Activated CD8-positive, alpha-beta memory T cell treated with anti-CD3 and anti-CD28 coated beads, Interleukin-2, amount 50 U/mL, for 4 hours (primary cell): Measurements from ENCODE around the gene PIK3R1.
"Not testable (repeated sequence)": the region's sequence is repeated elsewhere in the genome, so short reads cannot be mapped to it uniquely, and the experiment has no call there.

ENCODE experiments used
- DNase-seq: peaks from one replicate; pipeline ENCODE4 v3.0.0-alpha.2; 2020

The PIK3R1 gene

GRCh38 chr5:68194386-68194785, 21.2 kb upstream of the PIK3R1 start:
- DNase-seq = no peak

DNA sequence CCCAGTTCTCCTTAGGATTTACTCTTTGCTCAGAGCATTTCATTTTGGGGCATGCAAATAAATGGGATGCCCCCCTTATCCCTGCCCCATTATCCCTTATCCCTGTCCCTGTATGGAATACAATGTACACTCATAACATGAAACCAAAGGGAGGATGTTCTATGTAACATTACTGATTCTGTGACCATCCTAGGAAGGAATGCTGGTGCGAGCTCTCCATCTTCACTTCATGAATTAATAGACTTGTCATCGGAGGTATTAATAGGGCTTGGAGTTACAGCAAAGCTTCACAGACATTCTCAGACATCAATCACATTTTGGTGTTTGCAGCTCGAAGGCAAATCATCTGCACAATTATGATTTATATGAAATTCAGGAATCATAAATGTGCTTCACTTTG, 20.4 kb upstream of the PIK3R1 start:
- DNase-seq = no peak

- no peak for DNase-seq
Observed at GRCh38 chr5:68196876-68197275, 18.7 kb upstream of the PIK3R1 start.

DNA sequence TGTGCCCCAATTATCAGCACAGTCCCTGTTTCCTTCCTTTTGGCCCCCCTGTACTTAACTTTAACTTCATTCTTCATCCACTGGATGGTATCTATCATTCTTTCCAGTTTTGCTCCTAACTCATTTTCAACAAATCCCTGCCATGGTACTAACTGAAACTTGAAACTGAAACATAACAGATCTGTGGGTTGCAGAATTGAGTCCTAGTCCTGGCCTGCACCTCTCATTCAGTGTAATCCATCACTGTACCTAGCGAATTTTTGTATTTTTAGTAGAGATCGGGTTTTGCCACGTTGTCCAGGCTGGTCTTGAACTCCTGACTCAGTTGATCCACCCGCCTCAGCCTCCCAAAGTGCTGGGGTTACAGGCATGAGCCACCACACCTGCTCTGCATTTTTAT, 15.3 kb upstream of the PIK3R1 start:
- no peak for DNase-seq

DNA sequence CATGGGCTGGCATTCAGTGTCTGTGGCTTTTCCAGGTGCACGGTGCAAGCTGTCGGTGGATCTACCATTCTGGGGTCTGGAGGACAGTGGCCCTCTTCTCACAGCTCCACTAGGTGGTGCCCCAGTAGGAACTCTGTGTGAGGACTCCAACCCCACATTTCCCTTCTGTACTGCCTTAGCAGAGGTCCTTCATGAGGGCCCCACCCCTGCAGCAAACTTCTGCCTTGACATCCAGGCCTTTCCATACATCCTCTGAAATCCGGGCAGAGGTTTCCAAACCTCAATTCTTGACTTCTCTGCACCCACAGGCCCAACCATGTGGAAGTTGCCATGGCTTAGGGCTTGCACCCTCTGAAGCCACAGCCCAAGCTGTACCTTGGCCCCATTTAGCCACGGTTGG, 4.9 kb upstream of the PIK3R1 start:
- not testable (repeated sequence) for DNase-seq

DNA sequence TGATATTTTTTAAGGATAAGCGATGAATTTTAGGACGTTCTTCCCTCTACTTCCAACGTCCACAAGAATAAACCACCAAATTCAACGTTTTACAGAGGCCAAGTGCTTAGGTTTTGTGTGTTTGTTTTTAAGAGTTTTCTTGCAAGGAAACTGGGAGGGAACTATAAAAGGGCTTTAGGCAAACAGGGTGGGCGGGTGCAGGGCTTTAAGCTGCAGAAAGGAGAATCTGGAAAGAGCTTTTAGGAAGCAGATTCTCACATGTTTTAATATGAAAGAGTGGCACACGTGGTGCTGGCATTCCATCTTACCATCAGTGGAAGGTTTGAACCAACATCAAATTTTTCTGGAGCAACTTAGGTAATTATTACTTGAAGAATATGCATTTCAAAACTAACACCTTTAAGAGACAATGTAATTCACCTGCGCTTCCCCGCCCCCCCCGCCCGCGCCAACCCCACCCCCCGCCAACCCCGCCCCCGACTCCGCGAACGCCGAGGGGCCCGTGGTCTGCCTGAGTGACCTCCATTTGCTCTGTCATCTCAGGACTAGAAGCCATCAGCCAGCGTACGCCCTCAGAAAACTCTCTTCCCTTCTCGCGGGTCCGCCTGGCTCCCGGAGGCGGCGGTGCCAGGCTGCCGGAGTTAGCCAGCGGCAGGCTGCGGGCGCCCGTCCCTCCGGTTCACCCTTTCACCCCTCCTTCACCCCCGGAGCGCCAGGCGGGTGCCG, 911 bp upstream of the PIK3R1 start:
- DNase-seq = no peak

- no peak for DNase-seq
Observed at GRCh38 chr5:68215898-68216244, 315 bp downstream of the PIK3R1 start.

DNA sequence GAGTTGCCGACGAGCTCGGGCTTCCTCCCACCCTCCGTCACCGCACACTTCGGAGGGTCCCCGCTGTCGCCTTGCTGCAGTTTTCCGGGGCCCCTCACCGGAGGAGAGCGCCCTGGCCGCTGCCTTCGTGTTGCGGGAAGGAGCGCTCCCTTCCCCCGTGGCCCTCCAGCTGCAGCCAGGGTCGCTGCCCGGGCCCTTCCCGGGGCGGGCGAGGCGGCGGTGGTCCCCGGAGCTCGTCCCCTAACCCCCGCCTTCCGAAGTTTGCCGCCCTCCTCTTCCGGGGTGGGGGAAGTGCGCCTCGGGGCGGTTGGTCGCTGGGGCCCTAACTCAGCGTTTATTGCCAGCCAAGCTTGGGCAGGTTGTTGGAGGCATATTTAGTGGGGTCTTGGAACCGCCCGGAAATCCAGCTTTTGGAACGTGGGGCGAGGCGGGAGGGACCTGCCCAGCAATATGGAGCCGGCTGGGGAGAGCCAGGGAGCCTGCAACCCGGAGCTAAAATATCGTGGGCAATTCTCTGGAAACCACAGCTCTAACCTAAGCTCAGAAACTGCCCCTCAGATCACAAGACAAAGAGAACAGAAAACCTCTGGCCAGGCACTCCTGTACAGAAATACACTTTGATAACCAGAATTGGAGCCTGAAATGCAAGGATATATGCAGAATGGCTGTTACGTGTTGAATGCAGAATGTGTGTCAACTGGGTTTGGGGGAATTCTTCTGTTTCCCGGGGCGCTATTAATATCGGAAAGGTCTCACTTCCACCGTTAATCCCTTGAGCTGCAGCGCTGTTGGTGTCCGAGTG, 890 bp downstream of the PIK3R1 start:
- peak; percentile 60 for DNase-seq

- DNase-seq = no peak
Observed at GRCh38 chr5:68217047-68217355, 1.4 kb downstream of the PIK3R1 start.

- DNase-seq = no peak
Observed at GRCh38 chr5:68217528-68217927, 2.0 kb downstream of the PIK3R1 start.

GRCh38 chr5:68219161-68219816, 3.7 kb downstream of the PIK3R1 start:
- no peak for DNase-seq

DNA sequence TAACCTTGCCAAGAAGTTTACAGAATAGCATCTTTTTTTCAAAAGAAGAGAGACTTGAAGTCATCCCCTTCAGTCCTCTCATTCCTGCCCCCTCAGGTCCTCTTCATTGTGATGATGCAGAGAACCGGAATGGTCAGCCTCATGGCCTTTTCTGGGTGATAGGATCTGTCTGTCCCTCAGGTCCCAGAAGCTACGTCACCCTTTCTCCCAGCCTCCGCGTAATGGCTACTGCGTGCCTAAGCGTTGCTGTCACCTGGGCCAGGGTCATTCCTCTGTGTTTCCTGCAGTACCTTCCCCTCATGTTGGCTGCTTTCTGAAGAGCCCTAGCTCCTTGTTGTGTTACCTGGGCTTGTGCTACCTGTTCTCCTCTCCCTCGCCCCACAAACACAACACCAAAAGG, 4.7 kb downstream of the PIK3R1 start:
- DNase-seq = no peak

DNA sequence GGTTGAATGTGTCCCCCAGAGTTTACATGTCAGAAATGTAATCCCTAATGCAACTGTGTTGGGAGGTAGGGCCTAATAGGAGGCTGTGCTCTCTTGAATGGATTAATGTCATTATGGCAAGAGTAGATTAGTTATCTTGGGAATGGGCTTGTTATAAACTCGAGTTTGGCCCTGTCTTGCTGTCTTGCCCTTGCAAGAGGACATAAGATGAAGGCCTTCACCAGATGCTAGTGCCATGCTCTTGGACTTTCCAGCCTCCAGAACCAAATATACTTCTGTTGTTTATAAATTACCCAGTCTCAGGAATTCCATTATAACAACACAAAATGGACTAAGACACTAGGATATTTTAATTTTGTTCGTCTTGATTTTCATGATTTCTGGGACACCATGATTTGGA, 5.4 kb downstream of the PIK3R1 start:
- DNase-seq = no peak

GRCh38 chr5:68221488-68221887, 5.9 kb downstream of the PIK3R1 start:
- DNase-seq = no peak

DNA sequence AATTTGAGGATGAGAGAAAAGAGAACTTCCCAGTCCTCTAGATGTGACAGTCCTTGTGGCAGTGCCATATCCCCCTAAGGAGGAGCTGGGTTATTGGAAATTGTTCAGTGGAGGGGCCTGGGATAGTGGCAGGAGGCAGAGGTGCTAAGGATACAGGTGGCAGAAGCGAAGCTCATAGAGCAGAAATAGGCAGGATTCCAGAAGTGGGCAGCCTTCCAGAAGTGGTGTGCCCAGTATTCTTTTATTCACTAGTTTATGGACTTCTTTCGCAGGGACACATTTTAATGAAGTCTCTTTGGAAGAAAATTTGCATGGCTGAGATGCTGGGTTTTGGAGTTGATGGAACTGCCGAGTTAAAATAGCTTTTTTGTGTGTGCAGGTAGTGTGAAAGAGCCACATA, 6.8 kb downstream of the PIK3R1 start:
- no peak for DNase-seq

DNA sequence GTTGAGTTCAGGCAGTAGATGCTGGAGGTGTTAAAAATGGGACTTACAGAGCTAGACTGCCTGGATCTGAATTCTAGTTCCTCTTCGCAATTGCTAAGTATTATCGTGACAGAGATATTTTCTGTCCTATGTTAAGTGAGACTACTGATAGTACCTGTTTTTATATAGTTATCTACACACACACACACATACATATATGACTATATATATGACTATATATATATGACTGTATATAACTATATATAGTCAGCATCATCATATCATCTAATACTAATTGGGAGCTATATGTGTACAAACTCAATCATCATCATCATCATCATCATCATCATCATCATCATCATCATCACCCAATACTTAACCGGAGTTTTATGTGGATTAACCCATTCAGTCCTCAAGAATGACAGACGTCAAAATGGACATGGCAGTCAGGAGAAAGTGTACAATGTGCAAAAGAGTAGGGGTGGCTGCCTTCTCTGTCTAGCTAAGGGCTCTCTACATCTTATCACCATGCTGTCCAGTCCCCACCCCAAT, 7.3 kb downstream of the PIK3R1 start:
- no peak for DNase-seq

DNA sequence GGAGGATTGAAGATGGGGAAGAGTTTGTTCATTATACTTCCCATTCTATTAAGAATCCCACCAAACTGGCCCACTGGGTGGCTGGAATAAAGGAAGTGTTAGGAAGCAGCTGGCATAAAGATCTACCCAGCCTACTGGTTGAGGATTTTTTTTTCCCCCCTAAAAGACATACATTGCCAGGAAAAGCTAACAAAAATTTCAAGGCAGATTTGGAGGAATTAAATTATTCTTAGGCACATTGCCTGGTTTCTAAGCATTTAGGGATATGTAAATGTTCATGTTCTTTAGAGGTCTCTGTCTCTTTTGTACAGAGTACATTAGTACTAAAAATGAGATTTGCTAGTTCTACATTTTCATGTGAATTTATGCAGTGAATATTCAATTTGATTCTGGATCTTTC, 8.3 kb downstream of the PIK3R1 start:
- no peak for DNase-seq

DNA sequence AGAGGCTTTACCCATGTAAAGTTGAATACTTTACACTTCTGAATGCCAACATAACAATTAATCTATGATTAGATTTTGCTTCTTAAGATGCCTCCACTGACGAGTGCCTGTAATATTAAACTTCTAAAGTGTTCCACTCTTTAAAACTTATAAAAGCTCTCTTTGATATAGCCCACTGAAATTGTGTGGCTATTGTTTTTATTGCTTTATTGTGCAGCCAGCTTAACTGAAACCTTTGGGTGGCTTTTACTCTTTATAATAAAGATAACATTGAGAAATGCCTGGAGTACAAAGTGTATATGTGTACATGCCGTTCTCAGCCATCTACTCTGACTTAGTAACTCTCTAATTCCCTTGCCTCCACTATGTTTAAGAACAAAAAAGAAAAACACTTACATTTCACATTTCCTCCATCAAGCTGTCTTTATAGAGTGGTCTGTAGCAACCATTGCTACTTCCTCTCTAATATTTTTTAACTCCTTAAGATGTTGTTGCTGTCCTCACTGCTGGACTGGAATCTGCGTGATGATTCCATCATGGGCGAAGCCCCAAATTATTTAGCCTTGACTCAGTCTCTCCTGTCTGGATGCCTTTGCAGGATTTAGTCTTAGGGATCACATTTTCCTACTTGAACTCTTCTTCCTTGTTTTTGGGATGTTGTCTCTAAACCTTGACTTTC, 9.1 kb downstream of the PIK3R1 start:
- no peak for DNase-seq

- DNase-seq = no peak
Observed at GRCh38 chr5:68225188-68225910, 9.8 kb downstream of the PIK3R1 start.

DNA sequence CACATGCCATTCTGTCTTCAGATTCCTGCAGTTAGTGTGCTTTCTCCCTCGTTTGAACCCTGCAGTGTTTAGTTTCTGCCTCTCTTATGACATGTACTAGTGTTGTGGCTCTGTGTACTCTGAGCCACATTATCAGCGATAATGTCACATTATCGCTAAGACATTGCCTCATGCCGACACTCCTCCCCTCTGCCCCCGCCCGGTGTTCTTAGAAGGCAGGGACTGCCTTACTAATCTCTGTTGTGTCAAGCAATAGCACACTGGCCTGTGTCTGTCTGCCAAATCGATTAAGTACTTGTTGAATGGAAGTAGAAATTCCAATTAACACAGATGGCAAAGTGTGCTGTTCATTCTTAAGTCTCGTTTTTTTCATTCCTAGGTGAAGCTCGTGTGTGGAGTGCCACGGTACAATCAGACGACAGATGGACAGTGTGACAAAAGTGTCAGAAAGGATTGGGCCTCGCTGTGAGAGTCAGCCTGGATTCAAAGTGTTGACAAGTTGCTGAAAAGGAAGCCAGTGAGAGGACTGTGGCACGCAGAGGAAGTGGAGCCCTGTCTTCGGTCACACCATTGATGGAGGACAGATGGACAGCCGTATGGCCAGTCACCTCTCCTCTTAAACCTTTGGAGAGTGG, 10.5 kb downstream of the PIK3R1 start:
- no peak for DNase-seq

GRCh38 chr5:68226546-68227073, 11.1 kb downstream of the PIK3R1 start:
- no peak for DNase-seq
